ENCODE measurements around the gene PAK6.

PAK6 gene

DNA sequence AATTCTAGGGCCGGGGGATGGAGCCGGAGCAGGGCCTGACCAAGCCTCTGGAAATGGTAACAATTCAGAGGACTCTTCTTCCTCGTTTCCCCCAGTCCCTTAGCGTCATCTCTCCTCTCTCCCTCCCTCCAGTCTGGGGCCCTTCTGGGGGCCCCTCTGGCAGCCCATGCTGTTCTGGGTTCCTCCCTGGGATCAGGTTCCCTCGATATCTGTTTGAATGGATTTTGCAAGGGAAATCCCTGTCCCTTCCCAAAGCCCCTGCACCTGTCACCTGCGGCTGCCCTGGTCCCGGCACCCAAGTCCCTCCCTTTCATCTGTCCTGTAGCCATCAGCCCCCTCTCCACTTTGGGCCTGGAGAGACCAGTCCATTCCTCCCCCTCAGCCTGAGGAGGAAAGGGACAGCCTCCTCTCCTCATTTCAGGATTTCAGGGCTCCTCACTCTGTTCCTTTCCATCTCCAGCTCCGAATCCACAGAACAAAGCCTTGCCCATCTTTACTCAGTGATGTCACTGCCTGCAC, 70.5 kb downstream of the PAK6 start:
- Histone ChIP-seq H3K4me2 (ENCODE audit: low read length) (peak overlapping the region; percentile 73), H3K27ac (ENCODE audit: low read depth, low read length) (no peak overlapping the region)
- TF ChIP-seq, protein P1, sequence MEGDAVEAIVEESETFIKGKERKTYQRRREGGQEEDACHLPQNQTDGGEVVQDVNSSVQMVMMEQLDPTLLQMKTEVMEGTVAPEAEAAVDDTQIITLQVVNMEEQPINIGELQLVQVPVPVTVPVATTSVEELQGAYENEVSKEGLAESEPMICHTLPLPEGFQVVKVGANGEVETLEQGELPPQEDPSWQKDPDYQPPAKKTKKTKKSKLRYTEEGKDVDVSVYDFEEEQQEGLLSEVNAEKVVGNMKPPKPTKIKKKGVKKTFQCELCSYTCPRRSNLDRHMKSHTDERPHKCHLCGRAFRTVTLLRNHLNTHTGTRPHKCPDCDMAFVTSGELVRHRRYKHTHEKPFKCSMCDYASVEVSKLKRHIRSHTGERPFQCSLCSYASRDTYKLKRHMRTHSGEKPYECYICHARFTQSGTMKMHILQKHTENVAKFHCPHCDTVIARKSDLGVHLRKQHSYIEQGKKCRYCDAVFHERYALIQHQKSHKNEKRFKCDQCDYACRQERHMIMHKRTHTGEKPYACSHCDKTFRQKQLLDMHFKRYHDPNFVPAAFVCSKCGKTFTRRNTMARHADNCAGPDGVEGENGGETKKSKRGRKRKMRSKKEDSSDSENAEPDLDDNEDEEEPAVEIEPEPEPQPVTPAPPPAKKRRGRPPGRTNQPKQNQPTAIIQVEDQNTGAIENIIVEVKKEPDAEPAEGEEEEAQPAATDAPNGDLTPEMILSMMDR (IDR thresholded peaks at IDR 0.05; ENCODE audit: low read depth, low read length, poor library complexity, severe bottlenecking), result no peak

DNA sequence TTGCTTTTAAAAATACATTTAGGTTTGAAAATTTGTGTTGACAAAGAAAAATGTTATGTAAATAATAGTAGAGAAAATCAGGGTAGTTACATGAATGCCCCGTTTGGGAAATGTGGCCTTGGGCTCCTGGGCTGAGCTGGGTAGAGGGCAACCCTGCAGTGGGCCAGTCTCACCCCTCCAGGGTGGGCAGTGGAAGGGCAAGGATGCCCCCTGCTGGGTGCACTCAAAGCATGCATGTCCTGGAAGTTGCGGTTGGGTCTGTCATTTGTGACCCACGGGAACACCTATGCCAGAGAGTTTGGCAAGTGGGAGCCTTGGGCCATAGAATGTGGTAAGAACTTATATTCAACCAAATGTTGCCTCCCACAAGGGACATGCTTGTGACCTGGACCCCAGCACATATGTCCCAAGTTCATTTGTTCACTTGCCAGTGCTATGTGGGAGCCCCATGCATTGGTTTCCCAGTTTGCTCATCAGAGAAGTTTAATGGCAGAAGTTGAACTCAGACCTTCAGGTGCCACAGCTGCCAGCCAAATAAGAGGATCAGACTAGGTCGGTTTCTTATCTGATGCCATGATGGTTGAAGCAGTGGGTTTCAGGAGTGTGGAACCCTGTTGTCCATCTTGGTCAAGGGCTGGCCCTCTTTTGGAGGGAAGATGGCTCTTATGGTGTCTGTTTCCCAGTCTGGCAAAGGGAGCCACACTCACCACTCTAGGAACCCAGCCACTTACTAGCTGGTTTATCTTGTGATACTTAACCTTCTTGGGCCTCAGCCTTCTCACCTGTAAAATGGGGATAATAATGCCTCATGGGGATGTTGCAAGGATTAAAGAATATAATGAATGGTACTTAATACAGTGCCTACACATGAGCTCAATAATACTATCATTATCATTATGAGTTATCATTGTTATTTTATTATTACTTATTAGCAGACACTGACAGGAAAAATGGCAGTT, 71.4 kb downstream of the PAK6 start:
- Histone ChIP-seq H3K9me2 (replicated peaks; ENCODE audit: control insufficient read depth, low read length) (no peaks in the 10 kb centered on the region), H3K4me2 (ENCODE audit: low read length) (no peak overlapping the region), H3K79me2 (ENCODE audit: control insufficient read depth, low read length) (no peaks in the 10 kb centered on the region), H4K20me1 (ENCODE audit: control insufficient read depth, insufficient read depth, low read depth, low read length) (no peaks in the 10 kb centered on the region), H3K27me3 (ENCODE audit: control insufficient read depth, low read length) (peaks cover 33% of the 10 kb centered on the region), H3K9me3 (ENCODE audit: control insufficient read depth, insufficient read depth, low read length) (no peaks in the 10 kb centered on the region), H3F3A (ENCODE audit: control insufficient read depth, insufficient read depth) (no peaks in the 10 kb centered on the region), H3K4me1 (ENCODE audit: control insufficient read depth, low read length) (peaks cover 32% of the 10 kb centered on the region), H3K27ac (ENCODE audit: low read depth, low read length) (no peak overlapping the region), H3K36me3 (ENCODE audit: control insufficient read depth, low read length) (no peaks in the 10 kb centered on the region), H3K4me3 (ENCODE audit: low read length) (no peak overlapping the region)
- TF ChIP-seq, protein P1 (IDR thresholded peaks at IDR 0.05; ENCODE audit: low read depth, low read length, poor library complexity, severe bottlenecking), result peak; percentile 82
- no peak for TF ChIP-seq EZH2phosphoT487 (IDR thresholded peaks at IDR 0.05; ENCODE audit: borderline replicate concordance, low read length)

More for the DNA sequence above, 70.5 kb downstream of the PAK6 start:
- no peaks in the 10 kb centered on the region for H3K79me2 ChIP-seq (ENCODE audit: control insufficient read depth, low read length)
- H3K4me1 ChIP-seq (ENCODE audit: control insufficient read depth, low read length), result peaks cover 32% of the 10 kb centered on the region
- H4K20me1 ChIP-seq (ENCODE audit: control insufficient read depth, insufficient read depth, low read depth, low read length), result no peaks in the 10 kb centered on the region
- H3K9me3 ChIP-seq (ENCODE audit: control insufficient read depth, insufficient read depth, low read length), result no peaks in the 10 kb centered on the region
- H3K9me2 ChIP-seq (replicated peaks; ENCODE audit: control insufficient read depth, low read length), result no peaks in the 10 kb centered on the region
- peak overlapping the region; percentile 73 for H3K4me3 ChIP-seq (ENCODE audit: low read length)
- no peaks in the 10 kb centered on the region for H3F3A ChIP-seq (ENCODE audit: control insufficient read depth, insufficient read depth)
- peaks cover 27% of the 10 kb centered on the region for H3K27me3 ChIP-seq (ENCODE audit: control insufficient read depth, low read length)
- H3K36me3 ChIP-seq (ENCODE audit: control insufficient read depth, low read length), result no peaks in the 10 kb centered on the region

DNA sequence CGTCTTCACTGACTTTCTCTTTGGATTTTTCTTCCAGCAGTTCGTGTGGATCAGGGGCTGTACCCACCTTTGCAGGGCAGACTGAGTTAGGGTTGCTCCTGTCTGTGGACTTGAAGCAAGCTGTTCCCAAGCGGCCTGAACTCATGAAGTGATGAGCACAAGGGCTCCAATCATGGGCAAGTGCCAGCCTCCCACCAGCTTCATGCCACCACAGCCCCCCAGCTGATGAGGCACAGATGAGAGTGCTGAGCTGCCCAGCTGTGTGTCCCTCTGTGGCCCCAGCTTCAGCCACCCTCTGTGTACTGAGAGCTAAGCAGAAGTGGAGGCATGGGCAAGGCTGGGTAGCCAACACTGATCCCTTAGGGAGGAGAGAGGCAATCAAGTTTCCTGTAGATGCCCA, 72.1 kb downstream of the PAK6 start:
- Histone ChIP-seq H3K9me2 (replicated peaks; ENCODE audit: control insufficient read depth, low read length) (no peaks in the 10 kb centered on the region), H4K20me1 (ENCODE audit: control insufficient read depth, insufficient read depth, low read depth, low read length) (no peaks in the 10 kb centered on the region), H3K79me2 (ENCODE audit: control insufficient read depth, low read length) (no peaks in the 10 kb centered on the region), H3K27me3 (ENCODE audit: control insufficient read depth, low read length) (peaks cover 40% of the 10 kb centered on the region), H3K36me3 (ENCODE audit: control insufficient read depth, low read length) (no peaks in the 10 kb centered on the region), H3K27ac (ENCODE audit: low read depth, low read length) (no peak overlapping the region), H3K4me2 (ENCODE audit: low read length) (no peak overlapping the region), H3K4me1 (ENCODE audit: control insufficient read depth, low read length) (peaks cover 32% of the 10 kb centered on the region), H3K4me3 (ENCODE audit: low read length) (no peak overlapping the region), H3F3A (ENCODE audit: control insufficient read depth, insufficient read depth) (no peaks in the 10 kb centered on the region), H3K9me3 (ENCODE audit: control insufficient read depth, insufficient read depth, low read length) (no peaks in the 10 kb centered on the region)
- TF ChIP-seq, protein P1 (IDR thresholded peaks at IDR 0.05; ENCODE audit: low read depth, low read length, poor library complexity, severe bottlenecking), result no peak
- no peak for TF ChIP-seq EZH2phosphoT487 (IDR thresholded peaks at IDR 0.05; ENCODE audit: borderline replicate concordance, low read length)
